ENCODE results near the gene EXPH5. TPM values are rescaled to one million over a fixed set of nuclear protein-coding genes. Genes with fewer than 3 reads are reported as not detected.

EXPH5 gene, protein sequence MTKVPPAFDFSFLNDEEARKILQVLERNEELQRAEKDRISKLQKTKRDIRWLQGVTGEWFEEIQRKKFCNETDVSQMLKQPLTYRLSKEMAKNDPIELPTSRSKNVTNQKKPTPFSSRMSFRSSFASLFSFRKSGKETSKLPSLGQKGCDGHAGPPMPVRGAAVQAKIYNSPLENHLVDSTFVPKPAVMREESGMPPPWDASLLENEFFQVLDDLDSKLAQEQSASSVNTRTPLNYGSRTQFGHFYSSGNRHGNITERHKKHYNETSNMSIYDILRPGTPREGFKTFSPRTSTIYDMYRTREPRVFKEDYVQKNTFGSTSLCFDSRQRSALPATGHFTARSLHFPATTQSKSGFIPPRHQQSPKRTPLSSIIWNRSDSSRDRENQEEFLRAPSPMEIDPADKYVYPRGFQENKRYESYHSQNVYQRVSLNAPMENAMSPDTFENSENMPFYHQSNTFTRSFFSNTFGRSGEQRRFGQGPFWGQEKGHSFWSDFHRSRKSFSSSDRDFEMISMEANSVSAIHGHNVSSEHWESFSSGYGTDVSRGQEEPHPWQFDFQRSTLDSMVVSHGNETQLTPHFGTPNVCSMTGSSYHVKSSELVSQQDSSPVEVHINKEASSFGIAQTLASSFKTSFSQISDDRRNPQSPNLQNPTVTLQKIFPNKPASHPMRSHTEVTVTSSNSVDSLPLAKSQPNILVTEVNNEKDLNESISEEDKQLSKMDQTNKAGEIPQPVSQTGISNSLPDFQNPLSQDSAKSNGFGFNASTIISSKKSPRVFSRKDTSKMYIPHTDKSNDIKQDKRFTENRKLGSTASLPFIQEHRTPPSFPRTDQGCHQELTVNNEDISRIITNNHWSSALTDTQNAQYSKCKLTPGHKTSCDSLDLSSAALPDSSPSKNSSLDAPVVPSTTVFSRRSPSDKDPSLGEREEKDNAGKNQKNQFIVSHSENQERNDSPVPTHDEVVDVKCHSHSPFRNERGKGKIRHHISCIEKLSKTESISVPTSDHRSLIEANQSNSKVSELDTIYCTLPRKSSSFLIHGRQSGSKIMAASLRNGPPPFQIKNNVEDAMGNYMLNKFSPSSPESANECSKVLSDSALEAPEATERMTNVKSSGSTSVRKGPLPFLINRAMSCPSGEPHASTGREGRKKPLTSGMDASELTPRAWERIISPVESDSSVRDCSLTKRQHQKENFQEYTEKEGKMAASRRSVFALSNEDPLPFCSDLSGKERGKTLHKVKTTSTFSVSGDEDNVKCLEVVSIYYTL (N-terminal part only)
- total RNA-seq, result 1 to 10 TPM; 2.8 to 3.3 TPM

DNA sequence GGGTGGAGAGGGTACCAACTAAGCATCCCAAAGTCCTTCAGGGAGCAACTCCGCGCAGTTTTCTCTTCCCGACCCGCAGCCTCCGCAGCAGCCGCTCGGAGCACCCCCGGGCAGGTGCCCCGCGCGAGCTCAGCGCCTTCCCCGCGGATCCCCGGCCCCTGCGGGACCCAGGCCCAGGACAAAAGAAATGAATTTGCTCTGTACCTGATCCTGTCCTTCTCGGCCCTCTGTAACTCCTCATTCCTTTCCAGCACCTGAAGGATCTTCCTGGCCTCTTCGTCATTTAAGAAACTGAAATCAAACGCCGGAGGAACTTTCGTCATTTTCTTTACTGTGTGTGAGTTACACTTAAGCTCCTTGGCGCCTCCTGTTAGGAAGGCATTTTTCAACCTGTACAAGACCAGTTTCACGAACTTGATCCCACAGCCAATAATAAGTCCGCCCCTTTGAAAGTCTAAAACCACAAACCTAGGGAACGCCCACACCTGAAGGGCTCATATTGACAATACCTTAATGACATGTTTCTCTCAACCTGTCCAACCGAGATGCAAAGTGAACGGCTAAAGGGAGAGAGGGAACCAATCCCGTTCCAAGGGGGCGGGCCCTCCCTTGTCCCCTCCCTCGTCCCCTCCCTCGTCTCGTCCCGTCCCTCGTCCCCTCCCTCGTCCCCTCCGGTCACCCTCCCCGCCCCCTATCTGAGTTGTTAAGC lies at the start of gene EXPH5:
TSS of gene EXPH5 (minus strand) at position 555 of the 709 bp plus-strand sequence. CDS start at position 323, 232 bp downstream.

DNA sequence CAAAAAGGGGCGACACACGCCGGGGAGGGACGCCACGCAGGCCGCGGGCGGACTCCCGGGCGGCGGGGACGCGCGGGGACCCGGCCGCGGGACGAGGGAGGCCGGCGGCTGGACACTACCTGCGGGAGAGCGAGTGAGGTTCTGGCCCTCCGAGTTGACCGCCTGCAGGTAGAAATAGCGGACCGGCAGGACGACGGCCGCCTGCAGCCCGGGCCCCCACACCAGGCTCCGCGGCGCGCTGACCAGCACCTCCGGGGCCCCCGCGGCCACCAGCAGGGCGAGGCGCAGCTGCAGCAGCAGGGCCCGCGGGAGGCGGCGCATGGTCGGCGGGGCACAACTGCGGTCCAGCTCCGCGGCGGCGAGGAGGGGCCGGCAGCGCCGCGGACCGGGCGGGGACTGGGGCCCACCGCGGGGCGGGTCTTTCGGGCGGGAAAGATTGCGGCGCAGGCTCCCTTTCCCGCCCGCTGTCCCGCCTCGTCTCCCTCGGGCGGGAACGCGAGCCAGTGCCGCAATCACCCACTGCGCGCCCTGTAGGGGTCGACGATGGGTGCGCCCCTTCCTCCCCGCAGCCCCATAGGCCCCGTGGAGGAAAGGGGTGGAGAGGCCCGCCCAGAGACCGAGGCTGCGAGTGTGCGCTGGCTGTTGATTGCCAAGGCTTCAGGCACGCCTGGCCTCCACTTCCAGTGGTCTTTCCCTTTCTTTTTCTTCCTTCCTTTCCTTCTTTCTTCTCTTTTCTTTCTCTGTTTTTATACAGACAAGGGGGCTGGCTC lies 95.3 kb downstream of the EXPH5 start, which contains the start of gene POGLUT3:
TSS of gene POGLUT3 (minus strand) at position 339 of the 770 bp plus-strand sequence. CDS start at position 321, 18 bp downstream.

DNA sequence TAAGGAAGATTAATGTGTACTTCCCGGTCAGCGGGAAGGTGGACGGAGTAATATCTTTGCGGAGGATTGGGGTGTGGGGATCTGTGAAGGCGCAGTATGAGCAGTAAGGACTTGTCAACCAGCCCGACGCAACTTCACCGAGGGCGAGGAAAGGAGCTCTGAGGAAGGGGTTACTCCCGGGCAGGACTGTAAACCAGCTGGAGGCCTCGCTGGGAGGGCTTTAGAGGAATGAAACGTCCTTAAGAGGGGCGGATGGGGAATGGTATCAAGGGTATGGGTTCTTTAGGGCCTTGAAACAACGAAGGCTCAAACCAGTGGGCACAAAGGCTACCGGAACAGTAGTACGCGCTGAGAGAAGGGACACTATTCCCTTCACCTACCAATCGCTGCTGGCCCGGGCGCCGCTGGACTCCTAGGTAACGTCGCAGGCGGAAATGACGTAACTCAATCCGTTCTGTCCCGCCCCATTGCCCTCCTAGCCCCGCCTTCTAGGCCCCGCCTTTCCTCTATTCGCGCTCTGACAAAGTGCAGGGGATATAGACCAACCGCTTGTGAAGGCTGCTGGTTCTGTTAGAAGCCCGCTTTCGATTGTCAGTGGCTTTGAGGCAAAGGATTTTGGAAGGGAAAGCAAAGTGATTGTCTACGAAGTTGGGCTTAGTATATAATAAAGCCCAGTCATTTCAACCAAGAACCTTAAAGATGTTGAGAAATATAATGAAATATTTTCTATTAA lies 126.3 kb downstream of the EXPH5 start, which contains the start of gene C11orf65:
TSS of gene C11orf65 (minus strand) at position 439 of the 733 bp plus-strand sequence. CDS start 5,970 bp downstream, outside the sequence.

Other genes with a start within 250 kb of the EXPH5 start
- gene C11orf65, start 126.2 kb downstream of the EXPH5 start, total RNA-seq, result 1 to 10 TPM in 1 of 2 experiments, not detected in 1; 1.4 TPM
- 10 to 100 TPM; 19.1 to 19.6 TPM for gene POGLUT3, start 95.4 kb downstream of the EXPH5 start, total RNA-seq
- 10 to 100 TPM; 20.7 to 23.6 TPM for gene DDX10, start 71.3 kb upstream of the EXPH5 start, total RNA-seq

Data from activated naive CD4-positive, alpha-beta T cell treated with anti-CD3 and anti-CD28 coated beads, Interleukin-2, amount 10 ng/mL, durations not matched to agents 5 hours and 36 hours (primary cell).